ENCODE data around the gene SMIM24. TPM values are rescaled to one million over a fixed set of nuclear protein-coding genes. Genes with fewer than 3 reads are reported as not detected.

The SMIM24 gene
- total RNA-seq, 1 experiment from 2014 or later = 0.89 TPM

- Histone ChIP-seq H2AFZ (ENCODE audit: low read length) (no peak overlapping the region), H3K27me3 (ENCODE audit: low read length) (no peaks in the 10 kb centered on the region), H3K4me3 (ENCODE audit: low read length) (no peak overlapping the region), H3K4me1 (ENCODE audit: low read length) (peaks cover 18% of the 10 kb centered on the region), H3K36me3 (ENCODE audit: insufficient read depth, low read length) (no peaks in the 10 kb centered on the region), H3K9ac (ENCODE audit: low read length) (no peak overlapping the region), H3K9me3 (ENCODE audit: low read length) (no peaks in the 10 kb centered on the region), H3K4me2 (ENCODE audit: low read depth, low read length, poor library complexity, severe bottlenecking) (no peak overlapping the region), H3K27ac (ENCODE audit: low read length) (no peak overlapping the region), H3K9me2 (replicated peaks; ENCODE audit: insufficient read depth, low read length) (no peaks in the 10 kb centered on the region), H4K20me1 (ENCODE audit: insufficient read depth, low read depth, low read length) (no peaks in the 10 kb centered on the region), H3K79me2 (ENCODE audit: low read length) (no peaks in the 10 kb centered on the region)
- no peak for DNase-seq
Measured at GRCh38 chr19:3476830-3477229, 3.5 kb downstream of the SMIM24 start.

- H3K9me2 ChIP-seq (replicated peaks; ENCODE audit: insufficient read depth, low read length) = no peaks in the 10 kb centered on the region
- H3K27ac ChIP-seq (ENCODE audit: low read length) = no peak overlapping the region
- DNase-seq = no peak
- H3K9me3 ChIP-seq (ENCODE audit: low read length) = no peaks in the 10 kb centered on the region
- no peaks in the 10 kb centered on the region for H3K27me3 ChIP-seq (ENCODE audit: low read length)
- no peak overlapping the region for H2AFZ ChIP-seq (ENCODE audit: low read length)
- no peak overlapping the region for H3K4me2 ChIP-seq (ENCODE audit: low read depth, low read length, poor library complexity, severe bottlenecking)
- no peak overlapping the region for H3K4me3 ChIP-seq (ENCODE audit: low read length)
- H3K9ac ChIP-seq (ENCODE audit: low read length) = no peak overlapping the region
- H3K36me3 ChIP-seq (ENCODE audit: insufficient read depth, low read length) = no peaks in the 10 kb centered on the region
- no peaks in the 10 kb centered on the region for H3K79me2 ChIP-seq (ENCODE audit: low read length)
- H3K4me1 ChIP-seq (ENCODE audit: low read length) = peaks cover 11% of the 10 kb centered on the region
- H4K20me1 ChIP-seq (ENCODE audit: insufficient read depth, low read depth, low read length) = no peaks in the 10 kb centered on the region
Measured at GRCh38 chr19:3475449-3475848, 4.9 kb downstream of the SMIM24 start.

GRCh38 chr19:3474614-3475013, 5.7 kb downstream of the SMIM24 start:
- no peak overlapping the region for H2AFZ ChIP-seq (ENCODE audit: low read length)
- H3K27ac ChIP-seq (ENCODE audit: low read length) = no peak overlapping the region
- no peaks in the 10 kb centered on the region for H3K36me3 ChIP-seq (ENCODE audit: insufficient read depth, low read length)
- no peaks in the 10 kb centered on the region for H3K79me2 ChIP-seq (ENCODE audit: low read length)
- no peak overlapping the region for H3K4me3 ChIP-seq (ENCODE audit: low read length)
- H3K4me1 ChIP-seq (ENCODE audit: low read length) = peaks cover 15% of the 10 kb centered on the region
- no peak overlapping the region for H3K4me2 ChIP-seq (ENCODE audit: low read depth, low read length, poor library complexity, severe bottlenecking)
- DNase-seq = no peak
- H3K9ac ChIP-seq (ENCODE audit: low read length) = no peak overlapping the region
- H3K27me3 ChIP-seq (ENCODE audit: low read length) = no peaks in the 10 kb centered on the region
- no peaks in the 10 kb centered on the region for H3K9me3 ChIP-seq (ENCODE audit: low read length)
- H3K9me2 ChIP-seq (replicated peaks; ENCODE audit: insufficient read depth, low read length) = no peaks in the 10 kb centered on the region
- H4K20me1 ChIP-seq (ENCODE audit: insufficient read depth, low read depth, low read length) = no peaks in the 10 kb centered on the region

GRCh38 chr19:3474010-3474409, 6.3 kb downstream of the SMIM24 start:
- DNase-seq = no peak
- no peak overlapping the region for H3K27ac ChIP-seq (ENCODE audit: low read length)
- H3K4me1 ChIP-seq (ENCODE audit: low read length) = peaks cover 19% of the 10 kb centered on the region
- H2AFZ ChIP-seq (ENCODE audit: low read length) = no peak overlapping the region
- H3K79me2 ChIP-seq (ENCODE audit: low read length) = no peaks in the 10 kb centered on the region
- H3K27me3 ChIP-seq (ENCODE audit: low read length) = no peaks in the 10 kb centered on the region
- H3K36me3 ChIP-seq (ENCODE audit: insufficient read depth, low read length) = no peaks in the 10 kb centered on the region
- H3K4me2 ChIP-seq (ENCODE audit: low read depth, low read length, poor library complexity, severe bottlenecking) = no peak overlapping the region
- no peak overlapping the region for H3K4me3 ChIP-seq (ENCODE audit: low read length)
- no peaks in the 10 kb centered on the region for H4K20me1 ChIP-seq (ENCODE audit: insufficient read depth, low read depth, low read length)
- H3K9me2 ChIP-seq (replicated peaks; ENCODE audit: insufficient read depth, low read length) = no peaks in the 10 kb centered on the region
- no peaks in the 10 kb centered on the region for H3K9me3 ChIP-seq (ENCODE audit: low read length)
- no peak overlapping the region for H3K9ac ChIP-seq (ENCODE audit: low read length)

GRCh38 chr19:3471954-3472655, 8.2 kb downstream of the SMIM24 start:
- peaks cover 19% of the 10 kb centered on the region for H3K4me1 ChIP-seq (ENCODE audit: low read length)
- H3K36me3 ChIP-seq (ENCODE audit: insufficient read depth, low read length) = no peaks in the 10 kb centered on the region
- no peaks in the 10 kb centered on the region for H3K9me2 ChIP-seq (replicated peaks; ENCODE audit: insufficient read depth, low read length)
- H3K4me2 ChIP-seq (ENCODE audit: low read depth, low read length, poor library complexity, severe bottlenecking) = no peak overlapping the region
- no peak overlapping the region for H3K27ac ChIP-seq (ENCODE audit: low read length)
- H3K79me2 ChIP-seq (ENCODE audit: low read length) = no peaks in the 10 kb centered on the region
- H2AFZ ChIP-seq (ENCODE audit: low read length) = no peak overlapping the region
- H4K20me1 ChIP-seq (ENCODE audit: insufficient read depth, low read depth, low read length) = no peaks in the 10 kb centered on the region
- no peak overlapping the region for H3K9ac ChIP-seq (ENCODE audit: low read length)
- H3K4me3 ChIP-seq (ENCODE audit: low read length) = no peak overlapping the region
- 0 out of 2 replicates have a peak, but pooled peaks cover 2% of the 10 kb centered on the region for H3K9me3 ChIP-seq (ENCODE audit: low read length)
- peak; percentile 73 for DNase-seq
- no peaks in the 10 kb centered on the region for H3K27me3 ChIP-seq (ENCODE audit: low read length)

GRCh38 chr19:3470500-3471128, 9.7 kb downstream of the SMIM24 start:
- no peaks in the 10 kb centered on the region for H4K20me1 ChIP-seq (ENCODE audit: insufficient read depth, low read depth, low read length)
- no peaks in the 10 kb centered on the region for H3K79me2 ChIP-seq (ENCODE audit: low read length)
- no peaks in the 10 kb centered on the region for H3K9me2 ChIP-seq (replicated peaks; ENCODE audit: insufficient read depth, low read length)
- H3K27ac ChIP-seq (ENCODE audit: low read length) = no peak overlapping the region
- no peak overlapping the region for H3K4me3 ChIP-seq (ENCODE audit: low read length)
- peak; percentile 65 for DNase-seq
- no peak overlapping the region for H2AFZ ChIP-seq (ENCODE audit: low read length)
- H3K4me2 ChIP-seq (ENCODE audit: low read depth, low read length, poor library complexity, severe bottlenecking) = no peak overlapping the region
- no peaks in the 10 kb centered on the region for H3K27me3 ChIP-seq (ENCODE audit: low read length)
- no peak overlapping the region for H3K9ac ChIP-seq (ENCODE audit: low read length)
- 0 out of 2 replicates have a peak, but pooled peaks cover 2% of the 10 kb centered on the region for H3K9me3 ChIP-seq (ENCODE audit: low read length)
- peaks cover 19% of the 10 kb centered on the region for H3K4me1 ChIP-seq (ENCODE audit: low read length)
- H3K36me3 ChIP-seq (ENCODE audit: insufficient read depth, low read length) = no peaks in the 10 kb centered on the region

GRCh38 chr19:3469638-3470499, 10.5 kb downstream of the SMIM24 start:
- Histone ChIP-seq H3K4me1 (ENCODE audit: low read length) (peaks cover 19% of the 10 kb centered on the region), H3K9ac (ENCODE audit: low read length) (no peak overlapping the region), H2AFZ (ENCODE audit: low read length) (no peak overlapping the region), H3K9me3 (ENCODE audit: low read length) (0 out of 2 replicates have a peak, but pooled peaks cover 2% of the 10 kb centered on the region), H3K9me2 (replicated peaks; ENCODE audit: insufficient read depth, low read length) (no peaks in the 10 kb centered on the region), H3K4me2 (ENCODE audit: low read depth, low read length, poor library complexity, severe bottlenecking) (no peak overlapping the region), H3K36me3 (ENCODE audit: insufficient read depth, low read length) (no peaks in the 10 kb centered on the region), H3K79me2 (ENCODE audit: low read length) (no peaks in the 10 kb centered on the region), H3K4me3 (ENCODE audit: low read length) (no peak overlapping the region), H4K20me1 (ENCODE audit: insufficient read depth, low read depth, low read length) (no peaks in the 10 kb centered on the region), H3K27ac (ENCODE audit: low read length) (no peak overlapping the region), H3K27me3 (ENCODE audit: low read length) (no peaks in the 10 kb centered on the region)
- DNase-seq = no peak

GRCh38 chr19:3468211-3468610, 12.1 kb downstream of the SMIM24 start:
- Histone ChIP-seq H2AFZ (ENCODE audit: low read length) (no peak overlapping the region), H4K20me1 (ENCODE audit: insufficient read depth, low read depth, low read length) (no peaks in the 10 kb centered on the region), H3K4me2 (ENCODE audit: low read depth, low read length, poor library complexity, severe bottlenecking) (no peak overlapping the region), H3K27ac (ENCODE audit: low read length) (no peak overlapping the region), H3K36me3 (ENCODE audit: insufficient read depth, low read length) (no peaks in the 10 kb centered on the region), H3K4me1 (ENCODE audit: low read length) (peaks cover 19% of the 10 kb centered on the region), H3K4me3 (ENCODE audit: low read length) (no peak overlapping the region), H3K27me3 (ENCODE audit: low read length) (no peaks in the 10 kb centered on the region), H3K9ac (ENCODE audit: low read length) (no peak overlapping the region), H3K79me2 (ENCODE audit: low read length) (no peaks in the 10 kb centered on the region), H3K9me2 (replicated peaks; ENCODE audit: insufficient read depth, low read length) (no peaks in the 10 kb centered on the region), H3K9me3 (ENCODE audit: low read length) (0 out of 2 replicates have a peak, but pooled peaks cover 2% of the 10 kb centered on the region)
- DNase-seq = no peak

All from Karpas-422 (cell line).